Gastrocnemius medialis (tissue), 4 donors: ENCODE results near the gene MUS81.

Experiments used
- CTCF ChIP-seq, 5 experiments: fragments of 450-650 bp in 3 of 5; fragments of 200-600 bp in 2 of 5; sonication (generic) in 2 of 5; IDR thresholded peaks in 4 of 5; conservative IDR thresholded peaks in 1 of 5; 1 replicate in 4 of 5; 2 replicates in 1 of 5; pipeline ENCODE4 v1.5.1; 2016 to 2019; ENCODE audit warnings: antibody characterized with exemption in 5 of 5, mild to moderate bottlenecking in 3 of 5, moderate library complexity in 3 of 5
- POLR2A ChIP-seq, 2 donors: fragments of 450-650 bp; IDR thresholded peaks; one replicate each; pipeline ENCODE4 v1.6.1; 2017; ENCODE audit warnings: antibody characterized with exemption in 2 of 2, mild to moderate bottlenecking in 2 of 2, moderate library complexity in 2 of 2

- TF ChIP-seq CTCF (IDR thresholded peaks at IDR 0.05 in 4 of 5, conservative IDR thresholded peaks at IDR 0.05 in 1 of 5) (no peak), POLR2A (IDR thresholded peaks at IDR 0.05) (no peak)
Observed at GRCh38 chr11:65826984-65827735, 33.1 kb upstream of the MUS81 start.
